A549 (cell line): ENCODE measurements around the gene C1R. TPM values are rescaled to one million over a fixed set of nuclear protein-coding genes. Genes with fewer than 3 reads are reported as not detected.

ENCODE experiments used
- ATAC-seq, 2 experiments: fragments of 200-7000 bp in 1 of 2; fragments of >200 bp in 1 of 2; cut with Nextera tagmentation in 1 of 2; cut with Tn5 transposase in 1 of 2; 3 replicates each; pipeline versions ENCODE4 v1.8.0 to v1.9.1; 2018 to 2020; ENCODE audit warnings: mild to moderate bottlenecking in 1 of 2, moderate library complexity in 1 of 2
- CTCF ChIA-PET: fragments of 300-600 bp; sonication (Branson Sonifier 250); formaldehyde crosslinking; extraction: SDS; loops from one replicate; lab custom pipeline; 2021; ENCODE audit warnings: antibody characterized with exemption, inconsistent platforms; lab: Yijun Ruan, JAX
- POLR2A ChIA-PET: fragments of 350-600 bp; formaldehyde crosslinking; extraction: SDS; loops from one replicate; lab custom pipeline; 2021; ENCODE audit warnings: antibody characterized with exemption, inconsistent platforms; lab: Yijun Ruan, JAX
- DNase-seq, 2 experiments: peaks; one replicate each; pipeline versions ENCODE4 v3.0.0 to v3.0.0-alpha.2; 2011 to 2016; ENCODE audit warnings: low read depth in 1 of 2, low spot score in 1 of 2
- FAIRE-seq: peaks from 2 replicates; lab custom pipeline; 2011; peaks lifted over from hg19 to GRCh38; lab: Jason Lieb, UNC
- H3K27ac ChIP-seq, 2 experiments: fragments of >200 bp; sonication (Bioruptor Twin); formaldehyde crosslinking; 3 replicates each; pipeline ENCODE4 v1.5.1; 2016 to 2017
- H3K4me1 ChIP-seq: fragments of >200 bp; sonication (Bioruptor Twin); formaldehyde crosslinking; 3 replicates; pipeline ENCODE4 v1.6.1; 2016
- H3K4me2 ChIP-seq: fragments of >200 bp; sonication (Bioruptor Twin); formaldehyde crosslinking; 3 replicates; pipeline ENCODE4 v1.6.1; 2016
- H3K4me3 ChIP-seq: fragments of >200 bp; sonication (Bioruptor Twin); formaldehyde crosslinking; 3 replicates; pipeline ENCODE4 v1.5.1; 2016
- H3K9me3 ChIP-seq: fragments of >200 bp; sonication (Bioruptor Twin); formaldehyde crosslinking; 3 replicates; pipeline ENCODE4 v1.6.1; 2016
- BHLHE40 ChIP-seq: IDR thresholded peaks from 2 replicates; pipeline ENCODE4 v1.6.1; 2012; ENCODE audit warnings: low read depth, low read length, inconsistent platforms
- CHD2 ChIP-seq: fragments of 150-350 bp; IDR thresholded peaks from 2 replicates; pipeline ENCODE4 v1.6.1; 2014; ENCODE audit warnings: low read length; ENCODE audit not compliant: partially characterized antibody
- EHMT2 ChIP-seq: fragments of 200-600 bp; sonication (generic); IDR thresholded peaks from 2 replicates; pipeline ENCODE4 v1.6.1; 2016; ENCODE audit warnings: antibody characterized with exemption, low read depth, mild to moderate bottlenecking, moderate library complexity
- FOSL2 ChIP-seq, 2 experiments: fragments of 450-650 bp in 1 of 2; fragments of >200 bp in 1 of 2; sonication (Bioruptor Twin) in 1 of 2; formaldehyde crosslinking; IDR thresholded peaks; 2 replicates each; pipeline versions ENCODE4 v1.5.0 to v1.6.1; 2016 to 2020; ENCODE audit warnings: mild to moderate bottlenecking in 1 of 2, moderate library complexity in 1 of 2
- FOXS1 ChIP-seq: fragments of 250-450 bp; sonication (Bioruptor Pico); IDR thresholded peaks from 2 replicates; pipeline ENCODE4 v1.5.0; 2020; ENCODE audit warnings: mild to moderate bottlenecking, moderate library complexity
- HDAC2 ChIP-seq: fragments of 200-600 bp; sonication (generic); IDR thresholded peaks from 2 replicates; pipeline ENCODE4 v1.6.1; 2016
- HEYL ChIP-seq: fragments of 250-450 bp; sonication (Bioruptor Pico); IDR thresholded peaks from 2 replicates; pipeline ENCODE4 v1.8.0; 2021; ENCODE audit warnings: mild to moderate bottlenecking, moderate library complexity
- HOXA7 ChIP-seq: fragments of 250-450 bp; sonication (Bioruptor Pico); IDR thresholded peaks from 2 replicates; pipeline ENCODE4 v1.5.0; 2020; ENCODE audit warnings: mild to moderate bottlenecking, moderate library complexity
- HOXB5 ChIP-seq: fragments of 250-450 bp; sonication (Bioruptor Pico); IDR thresholded peaks from 2 replicates; pipeline ENCODE4 v1.5.0; 2020; ENCODE audit warnings: mild to moderate bottlenecking, moderate library complexity
- JUNB ChIP-seq: fragments of >200 bp; sonication (Bioruptor Twin); formaldehyde crosslinking; IDR thresholded peaks from 2 replicates; pipeline ENCODE4 v1.6.1; 2016
- MAZ ChIP-seq: fragments of 150-350 bp; IDR thresholded peaks from 2 replicates; pipeline ENCODE4 v1.6.1; 2014; ENCODE audit warnings: antibody characterized with exemption, low read depth, low read length, borderline replicate concordance
- MYC ChIP-seq: IDR thresholded peaks from 2 replicates; pipeline ENCODE4 v1.6.1; 2012; ENCODE audit warnings: mild to moderate bottlenecking, inconsistent platforms, low read length, improper control_type of control experiment, borderline replicate concordance
- NFE2L2 ChIP-seq: fragments of 150-350 bp; conservative IDR thresholded peaks from 2 replicates; pipeline ENCODE4 v1.6.1; 2014; ENCODE audit warnings: low read length
- NR3C1 ChIP-seq: fragments of >200 bp; sonication (Bioruptor Twin); formaldehyde crosslinking; IDR thresholded peaks from 3 replicates; pipeline ENCODE4 v1.6.1; 2017
- POLR2A ChIP-seq: IDR thresholded peaks from 2 replicates; pipeline ENCODE4 v1.6.1; 2012; ENCODE audit warnings: mild to moderate bottlenecking, low read length
- RAD21 ChIP-seq, 2 experiments: fragments of >200 bp in 1 of 2; sonication (Bioruptor Twin) in 1 of 2; formaldehyde crosslinking in 1 of 2; IDR thresholded peaks in 1 of 2; conservative IDR thresholded peaks in 1 of 2; 2 replicates in 1 of 2; 3 replicates in 1 of 2; pipeline ENCODE4 v1.6.1; 2012 to 2018; ENCODE audit warnings: inconsistent platforms in 1 of 2
- RFX5 ChIP-seq: fragments of 450-650 bp; IDR thresholded peaks from 2 replicates; pipeline ENCODE4 v1.7.1; 2014; ENCODE audit warnings: antibody characterized with exemption, mild to moderate bottlenecking, moderate library complexity
- SMC3 ChIP-seq: fragments of >200 bp; sonication (Bioruptor Twin); formaldehyde crosslinking; IDR thresholded peaks from 3 replicates; pipeline ENCODE4 v1.6.1; 2018; ENCODE audit warnings: inconsistent platforms
- ZC3H11A ChIP-seq: fragments of 450-650 bp; IDR thresholded peaks from 2 replicates; pipeline ENCODE4 v1.6.1; 2014; ENCODE audit warnings: antibody characterized with exemption, mild to moderate bottlenecking
- ZNF302 ChIP-seq: fragments of 250-450 bp; sonication (Bioruptor Pico); IDR thresholded peaks from 2 replicates; pipeline ENCODE4 v1.9.0; 2021; ENCODE audit warnings: inconsistent platforms, mild to moderate bottlenecking, moderate library complexity
- WGBS: methylation state at CpG from one replicate; pipeline ENCODE4 v1.1.6; 2017; ENCODE audit errors: missing lambda C conversion rate; 5-methylcytosine and 5-hydroxymethylcytosine counted together
- polyA plus RNA-seq, 4 experiments: library from polyadenylated mRNA; depleted of rRNA in 3 of 4; stranded (reverse); fragments of >200 nt; fragmentation: RNase III in 1 of 4; extraction: RNeasy Plus Mini Kit Qiagen cat#74134 plus additional on column Dnase treatment in 1 of 4; gene quantifications; 2 replicates in 3 of 4; 3 replicates in 1 of 4; pipeline ENCODE4 v1.2.3, GENCODE V29; 2011 to 2017
- TF ChIP-seq, protein P1 (sequence below): fragments of 150-350 bp; IDR thresholded peaks from 2 replicates; pipeline ENCODE4 v1.6.1; 2014; ENCODE audit warnings: low read depth, mild to moderate bottlenecking, low read length
- TF ChIP-seq, protein P2 (sequence below): fragments of >200 bp; sonication (Bioruptor Twin); formaldehyde crosslinking; IDR thresholded peaks from 3 replicates; pipeline ENCODE4 v1.5.1; 2016
- TF ChIP-seq, protein P3 (sequence below): fragments of >200 bp; sonication (Bioruptor Twin); formaldehyde crosslinking; IDR thresholded peaks from 3 replicates; pipeline ENCODE4 v1.6.1; 2016
- TF ChIP-seq, protein P4 (sequence below): fragments of 450-650 bp; IDR thresholded peaks from 2 replicates; pipeline ENCODE4 v1.6.1; 2014; ENCODE audit warnings: antibody characterized with exemption

C1R gene
- polyA plus RNA-seq, 2 of the 4 experiments (the other 2 are of a cell fraction), result 31.4 to 36.0 TPM

DNA sequence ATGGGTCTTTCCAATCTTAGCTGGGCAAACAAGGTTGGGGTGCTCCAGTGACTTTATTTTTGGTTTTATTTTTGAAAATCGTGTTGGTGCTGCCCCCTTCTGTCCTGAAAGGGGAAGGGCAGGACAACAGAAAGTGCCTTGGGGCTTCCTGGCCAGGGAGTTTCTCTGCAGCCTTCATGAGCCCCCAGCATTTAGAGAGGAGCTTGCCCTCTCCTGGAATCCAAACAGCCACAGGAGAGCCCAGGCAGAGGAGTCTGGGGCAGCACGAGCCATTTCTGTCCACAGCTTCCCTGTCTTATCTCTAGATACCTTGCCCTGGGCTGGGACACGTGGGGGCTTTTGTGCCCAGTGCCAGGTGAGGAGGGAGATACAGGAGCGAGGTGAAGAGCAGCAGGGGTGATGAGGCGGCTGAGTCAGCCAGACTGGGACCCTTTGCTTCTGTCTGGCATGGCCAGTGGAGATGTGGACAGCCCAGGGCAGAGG, 21.2 kb upstream of the C1R start:
- peak; percentile 44 to 47 for DNase-seq
- Histone ChIP-seq H3K4me1 (peaks cover 20% of the 10 kb centered on the region), H3K4me2 (no peak overlapping the region)
- POLR2A ChIA-PET, result interaction anchor here (1.8 kb wide), 2 partner anchors 53 to 169 kb away, joined by 5 to 10 read pairs; partner anchors contain the start of genes C12orf57, C1S and RNU7-1
- CTCF ChIA-PET, result interaction anchor here (0.6 to 8.4 kb wide), 46 partner anchors 9 to 529 kb away, joined by 3 to 309 read pairs (median 5); partner anchors contain the start of genes C12orf57, C1R, C1S and LPCAT3
- TF ChIP-seq FOXS1 (no peak), NR3C1 (no peak), RFX5 (no peak), HEYL (CRISPR knock-in tag) (no peak), POLR2A (no peak), MAZ (no peak), JUNB (no peak), RAD21 (conservative IDR thresholded peaks at IDR 0.05 in 1 of 2, IDR thresholded peaks at IDR 0.05 in 1 of 2) (peak; percentile 71 to 72), HDAC2 (no peak), CHD2 (no peak), ZC3H11A (no peak), FOSL2 (IDR thresholded peaks at IDR 0.05) (no peak), FOSL2 (CRISPR knock-in tag; IDR thresholded peaks at IDR 0.05) (no peak), ZNF302 (CRISPR knock-in tag) (no peak), NFE2L2 (no peak), HOXB5 (no peak), BHLHE40 (no peak), SMC3 (peak; percentile 74), MYC (no peak), EHMT2 (no peak), HOXA7 (CRISPR knock-in tag) (no peak)
- TF ChIP-seq, protein P1, sequence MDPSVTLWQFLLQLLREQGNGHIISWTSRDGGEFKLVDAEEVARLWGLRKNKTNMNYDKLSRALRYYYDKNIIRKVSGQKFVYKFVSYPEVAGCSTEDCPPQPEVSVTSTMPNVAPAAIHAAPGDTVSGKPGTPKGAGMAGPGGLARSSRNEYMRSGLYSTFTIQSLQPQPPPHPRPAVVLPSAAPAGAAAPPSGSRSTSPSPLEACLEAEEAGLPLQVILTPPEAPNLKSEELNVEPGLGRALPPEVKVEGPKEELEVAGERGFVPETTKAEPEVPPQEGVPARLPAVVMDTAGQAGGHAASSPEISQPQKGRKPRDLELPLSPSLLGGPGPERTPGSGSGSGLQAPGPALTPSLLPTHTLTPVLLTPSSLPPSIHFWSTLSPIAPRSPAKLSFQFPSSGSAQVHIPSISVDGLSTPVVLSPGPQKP, result no peak
- TF ChIP-seq, protein P2, sequence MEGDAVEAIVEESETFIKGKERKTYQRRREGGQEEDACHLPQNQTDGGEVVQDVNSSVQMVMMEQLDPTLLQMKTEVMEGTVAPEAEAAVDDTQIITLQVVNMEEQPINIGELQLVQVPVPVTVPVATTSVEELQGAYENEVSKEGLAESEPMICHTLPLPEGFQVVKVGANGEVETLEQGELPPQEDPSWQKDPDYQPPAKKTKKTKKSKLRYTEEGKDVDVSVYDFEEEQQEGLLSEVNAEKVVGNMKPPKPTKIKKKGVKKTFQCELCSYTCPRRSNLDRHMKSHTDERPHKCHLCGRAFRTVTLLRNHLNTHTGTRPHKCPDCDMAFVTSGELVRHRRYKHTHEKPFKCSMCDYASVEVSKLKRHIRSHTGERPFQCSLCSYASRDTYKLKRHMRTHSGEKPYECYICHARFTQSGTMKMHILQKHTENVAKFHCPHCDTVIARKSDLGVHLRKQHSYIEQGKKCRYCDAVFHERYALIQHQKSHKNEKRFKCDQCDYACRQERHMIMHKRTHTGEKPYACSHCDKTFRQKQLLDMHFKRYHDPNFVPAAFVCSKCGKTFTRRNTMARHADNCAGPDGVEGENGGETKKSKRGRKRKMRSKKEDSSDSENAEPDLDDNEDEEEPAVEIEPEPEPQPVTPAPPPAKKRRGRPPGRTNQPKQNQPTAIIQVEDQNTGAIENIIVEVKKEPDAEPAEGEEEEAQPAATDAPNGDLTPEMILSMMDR, result peak; percentile 85
- TF ChIP-seq, protein P3, sequence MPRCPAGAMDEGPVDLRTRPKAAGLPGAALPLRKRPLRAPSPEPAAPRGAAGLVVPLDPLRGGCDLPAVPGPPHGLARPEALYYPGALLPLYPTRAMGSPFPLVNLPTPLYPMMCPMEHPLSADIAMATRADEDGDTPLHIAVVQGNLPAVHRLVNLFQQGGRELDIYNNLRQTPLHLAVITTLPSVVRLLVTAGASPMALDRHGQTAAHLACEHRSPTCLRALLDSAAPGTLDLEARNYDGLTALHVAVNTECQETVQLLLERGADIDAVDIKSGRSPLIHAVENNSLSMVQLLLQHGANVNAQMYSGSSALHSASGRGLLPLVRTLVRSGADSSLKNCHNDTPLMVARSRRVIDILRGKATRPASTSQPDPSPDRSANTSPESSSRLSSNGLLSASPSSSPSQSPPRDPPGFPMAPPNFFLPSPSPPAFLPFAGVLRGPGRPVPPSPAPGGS, result no peak
- TF ChIP-seq, protein P4, sequence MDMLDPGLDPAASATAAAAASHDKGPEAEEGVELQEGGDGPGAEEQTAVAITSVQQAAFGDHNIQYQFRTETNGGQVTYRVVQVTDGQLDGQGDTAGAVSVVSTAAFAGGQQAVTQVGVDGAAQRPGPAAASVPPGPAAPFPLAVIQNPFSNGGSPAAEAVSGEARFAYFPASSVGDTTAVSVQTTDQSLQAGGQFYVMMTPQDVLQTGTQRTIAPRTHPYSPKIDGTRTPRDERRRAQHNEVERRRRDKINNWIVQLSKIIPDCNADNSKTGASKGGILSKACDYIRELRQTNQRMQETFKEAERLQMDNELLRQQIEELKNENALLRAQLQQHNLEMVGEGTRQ, result no peak
- TF ChIP-seq, all 56 proteins: peak for 3
- Histone ChIP-seq H3K4me3 (no peak overlapping the region), H3K9me3 (no peaks in the 10 kb centered on the region), H3K27ac (peak overlapping the region in 1 of 2 experiments; percentile 59; a peak in 2 of 6 replicates)
- FAIRE-seq, result no peak
- WGBS, result 21% methylated on average over 5 of the region's 5 CpGs
- 0 out of 6 replicates have a peak, but pooled peaks of 1 of the 2 experiments have one; percentile 3 for ATAC-seq
